Kidney epithelial cell (primary cell): ENCODE measurements around the gene TIPARP. TPM values are rescaled to one million over a fixed set of nuclear protein-coding genes. Genes with fewer than 3 reads are reported as not detected.

ENCODE experiments used
- DNase-seq: peaks from one replicate; pipeline ENCODE4 v3.0.0-alpha.2; 2010; ENCODE audit warnings: low read depth
- H3K27me3 ChIP-seq: 2 replicates; pipeline ENCODE4 v1.6.0; 2011; ENCODE audit warnings: low read length; ENCODE audit not compliant: control insufficient read depth, insufficient read depth
- H3K36me3 ChIP-seq: 2 replicates; pipeline ENCODE4 v1.5.1; 2011; ENCODE audit warnings: low read length; ENCODE audit not compliant: control insufficient read depth, insufficient read depth
- H3K4me3 ChIP-seq: 2 replicates; pipeline ENCODE4 v1.5.1; 2011; ENCODE audit warnings: low read depth, mild to moderate bottlenecking, control low read depth, low read length
- CTCF ChIP-seq: IDR thresholded peaks from 2 replicates; pipeline ENCODE4 v1.5.1; 2011; ENCODE audit warnings: mild to moderate bottlenecking, moderate library complexity, low read length, control low read depth, inconsistent platforms; ENCODE audit not compliant: insufficient read depth, poor library complexity, severe bottlenecking
- total RNA-seq: library from RNA; depleted of rRNA; stranded (reverse); fragments of >200 nt; gene quantifications from 2 replicates; pipeline ENCODE4 v1.2.3, GENCODE V29; 2015

TIPARP gene
- total RNA-seq, 1 donor from 2014 or later: 26.2 TPM

GRCh38 chr3:156635973-156636372, 38.4 kb upstream of the TIPARP start:
- H3K36me3 ChIP-seq: no peaks in the 10 kb centered on the region

GRCh38 chr3:156637480-156638022, 36.8 kb upstream of the TIPARP start:
- no peak for TF ChIP-seq CTCF
- no peak for DNase-seq
- Histone ChIP-seq H3K36me3 (no peaks in the 10 kb centered on the region), H3K27me3 (no peaks in the 10 kb centered on the region), H3K4me3 (no peak overlapping the region)

More at GRCh38 chr3:156635973-156636372, 38.4 kb upstream of the TIPARP start:
- TF ChIP-seq CTCF: no peak
- no peak for DNase-seq
- Histone ChIP-seq H3K4me3 (no peak overlapping the region), H3K27me3 (no peaks in the 10 kb centered on the region)

GRCh38 chr3:156638271-156638670, 36.1 kb upstream of the TIPARP start:
- no peak overlapping the region for H3K4me3 ChIP-seq
- no peak for TF ChIP-seq CTCF
- H3K27me3 ChIP-seq: no peaks in the 10 kb centered on the region
- H3K36me3 ChIP-seq: no peaks in the 10 kb centered on the region
- DNase-seq: no peak

DNA sequence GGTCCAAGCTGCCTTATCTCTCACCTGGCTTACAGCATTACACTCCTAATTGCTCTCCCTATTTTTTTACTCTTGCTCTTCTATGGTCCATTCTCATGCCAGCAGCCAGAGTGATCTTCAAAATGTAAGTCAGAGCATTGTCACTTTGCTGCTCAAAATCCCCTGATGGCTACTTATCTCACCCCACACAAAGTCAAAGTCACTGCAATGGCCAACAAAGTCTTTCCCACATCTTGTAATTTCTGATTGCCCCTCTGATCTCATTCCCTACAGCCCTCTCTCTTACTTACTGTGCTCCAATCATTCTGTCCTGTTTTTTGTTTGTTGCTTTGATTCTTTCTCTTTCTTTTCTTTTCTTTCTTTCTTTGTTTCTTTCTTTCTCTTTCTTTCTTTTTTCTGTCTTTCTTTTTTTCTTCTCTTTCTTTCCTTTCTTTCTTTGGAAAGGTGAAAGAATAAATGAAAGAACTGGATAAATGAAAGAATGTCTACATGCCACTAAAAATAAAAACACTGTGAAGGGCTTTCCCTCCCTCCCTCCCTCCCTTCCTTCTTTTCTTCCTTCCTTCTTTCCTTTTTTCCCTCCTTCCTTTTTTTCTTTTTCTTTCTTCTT, 34.9 kb upstream of the TIPARP start:
- no peaks in the 10 kb centered on the region for H3K36me3 ChIP-seq
- DNase-seq: no peak
- no peaks in the 10 kb centered on the region for H3K27me3 ChIP-seq
- TF ChIP-seq CTCF: no peak
- H3K4me3 ChIP-seq: no peak overlapping the region

DNA sequence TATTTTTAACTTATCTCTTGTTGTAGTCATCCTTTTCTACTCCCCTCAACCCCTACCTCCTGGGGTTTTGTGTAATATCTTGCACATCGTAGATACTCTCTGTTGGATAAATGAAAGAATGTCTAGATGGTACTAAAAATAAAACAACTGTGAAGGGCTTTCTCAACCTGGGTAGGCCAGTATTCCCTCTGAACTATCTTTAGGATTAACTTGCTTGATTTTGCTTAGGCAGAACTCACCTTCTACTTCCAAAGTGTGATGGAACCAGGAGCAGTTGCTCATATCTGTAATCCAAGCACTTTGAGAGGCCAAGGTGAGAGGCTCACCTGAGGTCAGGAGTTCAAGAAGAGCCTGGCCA, 32.8 kb upstream of the TIPARP start:
- DNase-seq: no peak
- H3K27me3 ChIP-seq: no peaks in the 10 kb centered on the region
- TF ChIP-seq CTCF: no peak
- no peak overlapping the region for H3K4me3 ChIP-seq
- H3K36me3 ChIP-seq: no peaks in the 10 kb centered on the region
